Raji (cell line): ENCODE data around the gene SLC35F2.

Experiments used
- POLR2A ChIP-seq: IDR thresholded peaks from 2 replicates; pipeline ENCODE4 v1.6.1; 2011; ENCODE audit warnings: low read depth, low read length, control low read depth; ENCODE audit not compliant: insufficient read depth

The SLC35F2 gene

DNA sequence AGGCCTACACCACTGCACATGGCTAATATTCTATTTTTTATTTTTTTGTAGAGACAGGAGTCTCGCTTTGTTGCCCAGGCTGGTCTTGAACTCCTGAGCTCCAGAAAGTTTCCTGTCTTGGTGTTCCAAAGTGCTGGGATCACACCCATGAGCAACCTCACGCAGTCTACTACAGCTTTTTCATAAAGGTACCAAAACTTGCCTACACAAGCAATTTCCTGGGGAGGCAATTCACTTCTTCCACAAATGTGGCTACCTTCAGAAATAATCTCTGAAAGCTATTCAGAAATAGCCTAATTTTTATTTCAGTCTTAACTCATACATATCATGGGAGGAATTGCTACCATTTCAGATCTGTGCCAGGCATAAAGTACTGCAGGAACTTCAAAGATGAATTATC lies 11.4 kb downstream of the SLC35F2 start:
- no peak for TF ChIP-seq POLR2A

DNA sequence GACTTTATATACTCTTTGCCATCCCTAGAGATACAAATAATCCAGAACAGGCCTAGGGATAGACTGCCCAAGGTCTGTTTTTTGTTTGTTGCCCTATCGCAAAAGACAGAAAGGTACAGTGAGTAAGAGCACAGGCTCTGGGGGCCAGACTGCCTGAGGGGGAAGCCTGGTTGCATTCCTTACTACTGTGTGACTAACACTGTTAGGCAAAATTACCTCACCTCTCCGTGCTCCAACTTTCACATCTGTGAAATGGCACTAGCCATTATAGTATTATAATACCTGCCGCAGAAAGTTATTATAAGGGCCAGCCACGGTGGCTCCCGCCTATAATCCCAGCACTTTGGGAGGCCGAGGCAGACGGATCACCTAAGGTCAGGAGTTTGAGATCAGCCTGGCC lies 14.5 kb downstream of the SLC35F2 start:
- no peak for TF ChIP-seq POLR2A

DNA sequence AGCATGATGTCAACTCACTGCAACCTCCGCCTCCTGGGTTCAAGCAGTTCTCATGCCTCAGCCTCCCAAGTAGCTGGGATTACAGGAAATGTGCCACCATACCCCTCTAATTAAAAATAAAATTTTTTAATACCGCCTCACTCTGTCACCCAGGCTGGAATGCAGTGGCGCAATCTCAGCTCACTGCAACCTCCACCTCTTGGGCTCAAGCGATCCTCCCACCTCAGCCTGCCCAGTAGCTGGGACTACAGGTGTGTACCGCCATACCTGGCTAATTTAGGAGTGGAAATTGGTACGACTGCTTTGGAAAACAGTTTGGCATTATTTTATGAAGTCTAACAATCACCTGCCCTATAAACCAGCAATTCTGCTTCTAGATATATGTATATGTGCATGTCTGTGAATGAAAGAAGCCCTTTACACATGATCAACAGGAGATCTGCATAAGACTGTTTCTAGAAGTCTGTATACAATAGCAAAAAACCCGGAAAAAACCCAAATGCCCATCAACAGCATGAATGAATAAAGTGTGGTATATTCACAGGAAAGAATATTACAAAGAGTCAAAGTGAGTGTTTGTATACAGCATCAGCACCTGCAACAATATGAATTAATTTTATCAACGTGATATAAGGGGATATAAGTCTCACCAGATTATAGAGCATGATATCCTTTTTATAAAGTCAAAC lies 16.0 kb downstream of the SLC35F2 start:
- TF ChIP-seq POLR2A, result no peak

DNA sequence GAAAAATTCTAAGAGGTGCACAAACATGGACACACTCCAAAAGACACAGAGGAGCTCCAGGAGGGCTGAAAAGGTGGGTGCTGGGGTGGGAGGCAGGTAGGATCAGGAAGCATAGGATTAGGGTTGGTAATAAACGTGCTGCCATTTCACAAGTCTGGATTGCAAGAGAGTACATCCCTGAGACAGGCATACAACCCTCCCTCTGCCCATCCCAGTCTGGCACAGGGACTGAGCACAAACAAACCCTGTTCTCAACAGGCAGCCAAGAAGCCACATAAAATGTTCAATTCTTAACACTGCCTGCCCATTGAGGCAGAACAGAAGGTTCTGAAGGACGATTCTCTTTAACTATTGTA lies 18.5 kb downstream of the SLC35F2 start:
- TF ChIP-seq POLR2A, result no peak

DNA sequence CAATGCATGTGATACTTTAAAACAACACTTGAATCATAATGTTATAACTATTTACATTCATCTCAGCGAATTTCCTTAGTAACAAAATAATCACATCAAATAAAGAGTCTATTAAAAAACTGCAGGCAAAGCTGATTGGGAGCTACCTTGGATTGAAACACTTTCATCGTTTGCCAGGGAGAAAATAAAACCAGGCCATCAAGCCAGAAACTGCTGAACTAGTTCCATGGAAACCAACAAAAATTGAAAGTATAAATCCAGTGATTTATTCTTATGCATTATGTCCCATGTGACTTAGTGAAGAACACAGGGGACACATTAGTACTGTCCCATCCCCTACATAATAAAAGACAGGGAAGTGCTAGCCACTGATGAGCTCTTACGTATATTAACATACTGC lies 21.7 kb downstream of the SLC35F2 start:
- TF ChIP-seq POLR2A, result no peak

DNA sequence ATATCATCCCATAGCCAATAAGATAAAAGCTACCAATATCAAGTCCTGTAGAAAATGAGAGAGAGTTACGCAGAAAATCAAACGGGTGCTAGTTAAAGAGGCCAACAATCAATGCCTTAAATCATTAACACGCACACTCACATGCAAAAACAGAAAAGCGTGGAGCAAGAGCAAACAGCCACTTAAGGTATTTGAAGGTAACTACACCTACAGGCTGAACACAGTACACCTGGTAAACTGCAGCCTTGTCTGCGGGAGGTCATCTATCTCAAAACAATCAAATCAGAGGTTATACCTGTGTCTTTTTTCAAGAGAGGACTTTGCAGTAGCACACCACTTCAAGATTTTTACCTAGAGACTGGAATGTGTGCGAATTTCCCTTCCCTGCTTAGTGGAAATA lies 23.6 kb downstream of the SLC35F2 start:
- TF ChIP-seq POLR2A, result no peak

DNA sequence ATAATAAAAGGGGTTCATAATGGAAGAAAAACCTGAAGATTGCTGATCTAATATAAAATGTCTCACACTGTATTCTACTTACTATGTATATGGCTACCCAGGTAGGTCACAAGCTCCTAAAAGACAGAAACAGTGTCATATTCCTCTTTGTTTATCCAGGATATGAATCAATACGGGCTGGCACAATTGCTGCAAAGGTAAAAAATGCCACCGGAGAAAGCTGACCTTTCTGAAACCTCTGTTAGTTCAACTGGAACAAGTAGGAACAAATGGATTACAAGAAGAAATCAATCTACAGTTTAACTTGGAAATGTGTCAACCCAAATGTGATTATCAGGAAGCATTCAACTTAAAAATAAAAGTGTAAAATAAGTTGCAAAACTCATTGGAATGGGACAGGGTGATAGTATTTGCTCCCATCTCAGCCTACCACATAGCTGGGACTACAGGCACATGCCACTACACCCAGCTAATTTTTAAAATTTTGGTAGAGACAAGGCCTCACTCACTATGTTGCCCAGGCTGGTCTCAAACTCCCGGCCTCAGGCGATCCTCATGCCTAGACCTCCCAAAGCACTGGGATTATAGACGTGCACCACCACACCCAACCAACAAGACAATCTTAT lies 27.6 kb downstream of the SLC35F2 start:
- TF ChIP-seq POLR2A, result no peak

DNA sequence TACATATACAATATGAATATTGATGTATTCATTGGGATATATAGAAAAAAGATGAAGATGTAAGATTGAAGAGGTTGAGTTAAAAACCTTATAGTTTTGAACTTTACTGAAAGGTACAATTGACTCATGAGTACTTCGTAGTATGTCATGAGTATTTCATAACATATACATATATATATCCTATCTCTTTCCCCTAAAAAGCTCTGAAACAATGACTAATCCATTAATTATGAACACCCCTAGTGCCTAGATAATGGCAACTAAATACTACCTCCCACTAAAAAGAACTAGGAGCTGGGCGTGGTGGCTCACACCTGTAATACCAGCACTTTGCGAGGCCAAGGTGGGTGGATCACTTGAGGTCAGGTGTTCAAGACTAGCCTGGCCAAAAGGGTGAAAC lies 31.5 kb downstream of the SLC35F2 start:
- TF ChIP-seq POLR2A, result no peak

DNA sequence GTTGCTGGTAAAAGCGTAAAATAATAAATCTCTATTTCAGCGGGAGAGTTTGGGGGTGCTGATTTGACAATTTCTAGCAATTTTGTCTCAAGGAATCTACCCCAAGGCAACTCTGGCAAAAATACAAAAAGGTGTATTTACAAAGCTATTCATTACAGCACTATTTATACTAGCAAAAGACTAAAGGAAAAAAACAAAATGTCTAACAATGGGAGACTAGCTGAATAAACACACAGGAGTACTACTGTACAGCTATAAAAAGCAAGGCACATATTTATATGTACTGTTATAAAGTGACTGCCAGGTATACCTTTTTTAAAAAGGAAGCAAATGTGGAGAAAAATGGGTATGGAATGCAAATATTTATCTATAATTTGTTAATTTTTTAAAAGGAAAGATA lies 32.7 kb downstream of the SLC35F2 start:
- no peak for TF ChIP-seq POLR2A

DNA sequence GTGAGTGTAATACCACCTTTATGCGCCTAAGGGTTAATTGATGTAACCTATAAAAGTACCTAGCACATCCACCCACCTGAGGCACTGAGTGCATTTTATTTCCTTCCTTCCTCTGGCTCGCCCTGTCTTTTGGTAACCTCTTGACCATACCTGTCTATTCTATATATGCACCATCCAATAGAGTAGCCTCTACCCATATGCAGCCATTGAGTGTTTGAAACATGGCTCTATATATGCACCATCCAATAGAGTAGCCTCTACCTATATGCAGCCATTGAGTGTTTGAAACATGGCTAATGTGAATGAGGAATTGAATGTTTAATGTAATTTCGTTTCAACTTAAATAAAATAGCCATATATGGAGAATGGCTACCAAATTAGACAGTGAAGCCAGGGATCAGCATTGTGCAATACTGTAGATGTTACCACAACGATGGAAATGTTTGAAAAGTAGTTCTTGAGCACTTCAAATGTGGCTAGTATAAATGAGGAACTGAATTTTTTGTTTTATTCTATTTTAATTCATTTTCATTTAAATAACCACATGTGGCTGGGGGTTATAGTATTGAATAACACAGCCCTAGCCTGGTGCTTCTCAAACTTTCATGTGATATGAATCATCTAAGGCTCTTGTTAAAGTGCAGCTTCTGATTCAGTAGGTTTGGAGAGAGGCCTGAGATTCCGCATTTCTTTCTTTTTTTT lies 33.8 kb downstream of the SLC35F2 start:
- no peak for TF ChIP-seq POLR2A

DNA sequence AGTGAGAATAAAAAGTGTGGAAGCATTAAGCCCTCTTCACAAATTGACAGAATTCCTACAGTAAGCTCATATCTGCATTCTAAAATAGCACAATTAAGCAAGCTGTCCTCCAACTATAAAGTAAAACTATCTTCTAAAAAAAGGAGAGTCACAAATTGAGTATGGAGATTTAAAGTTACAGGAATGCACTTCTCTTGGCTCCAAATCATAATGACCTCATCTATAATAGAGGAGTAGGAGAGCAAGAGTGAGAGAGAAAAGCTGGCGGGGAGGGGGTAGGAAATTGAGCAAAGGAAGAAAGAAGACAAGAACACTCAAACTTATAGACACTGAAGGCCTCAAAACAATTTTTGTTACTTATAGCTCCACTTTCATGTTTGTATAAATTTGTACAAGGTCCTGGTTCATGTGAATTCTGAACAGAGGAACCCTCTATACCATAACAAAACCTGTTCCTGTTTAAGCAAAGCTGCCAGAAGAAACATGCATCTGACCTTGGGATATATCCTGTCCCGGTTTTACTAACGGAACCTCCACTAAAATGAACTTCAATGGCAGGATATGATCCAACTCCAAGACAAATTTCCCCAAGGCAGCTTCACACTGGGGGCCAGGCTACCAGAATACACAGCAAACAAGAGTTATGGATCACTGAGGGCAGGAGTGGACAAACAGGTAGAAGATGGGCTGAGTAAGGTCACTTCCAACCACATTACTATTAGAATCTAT lies 37.2 kb downstream of the SLC35F2 start:
- TF ChIP-seq POLR2A, result no peak

DNA sequence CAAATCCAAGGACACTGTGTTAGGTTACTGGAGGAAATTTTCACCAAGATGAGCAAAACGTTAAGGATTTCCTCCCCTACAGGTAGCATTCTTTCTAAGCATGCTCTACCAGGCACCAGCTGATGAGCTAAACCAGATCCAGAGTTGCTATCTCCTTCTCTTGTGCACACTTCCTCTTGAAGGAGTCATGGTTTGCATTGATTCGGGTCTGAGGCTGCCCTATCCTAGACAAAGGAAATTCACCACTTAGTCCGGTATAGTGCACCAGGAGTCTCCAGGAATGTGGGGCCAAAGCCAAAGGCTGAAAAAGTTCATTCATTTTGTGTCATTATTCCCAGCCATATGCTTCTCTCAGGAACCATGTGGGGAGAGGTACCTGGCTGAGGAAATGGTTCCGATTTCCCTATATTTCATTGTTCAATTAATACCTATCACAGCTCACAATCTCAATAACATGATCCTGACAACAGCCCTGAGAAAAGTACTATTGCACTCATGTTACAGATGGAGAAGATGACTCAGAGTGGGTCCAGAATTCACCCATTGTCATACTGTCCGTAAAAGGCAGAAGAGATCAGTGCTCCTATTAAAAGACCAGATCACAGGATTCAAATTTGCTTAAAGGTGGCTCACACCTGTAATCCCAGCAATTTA lies 39.1 kb downstream of the SLC35F2 start:
- no peak for TF ChIP-seq POLR2A

DNA sequence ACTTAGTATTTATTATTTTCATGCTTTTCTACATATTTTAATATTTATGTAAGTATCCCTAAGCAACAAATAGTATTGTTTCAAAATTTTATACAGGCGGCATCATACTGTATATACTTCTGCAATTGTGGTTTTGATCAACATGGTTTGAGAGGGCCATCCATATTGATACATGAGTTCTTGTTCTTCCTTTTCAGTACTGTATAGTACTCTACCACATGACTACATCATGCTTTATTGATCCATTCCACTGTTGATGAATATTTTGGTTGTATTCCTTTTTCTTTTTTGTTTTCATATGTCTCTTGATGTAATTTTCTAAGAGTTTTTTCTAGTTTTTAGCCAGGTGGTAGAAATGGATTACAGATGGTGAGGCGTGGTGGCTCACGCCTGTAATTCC lies 40.1 kb downstream of the SLC35F2 start:
- no peak for TF ChIP-seq POLR2A

DNA sequence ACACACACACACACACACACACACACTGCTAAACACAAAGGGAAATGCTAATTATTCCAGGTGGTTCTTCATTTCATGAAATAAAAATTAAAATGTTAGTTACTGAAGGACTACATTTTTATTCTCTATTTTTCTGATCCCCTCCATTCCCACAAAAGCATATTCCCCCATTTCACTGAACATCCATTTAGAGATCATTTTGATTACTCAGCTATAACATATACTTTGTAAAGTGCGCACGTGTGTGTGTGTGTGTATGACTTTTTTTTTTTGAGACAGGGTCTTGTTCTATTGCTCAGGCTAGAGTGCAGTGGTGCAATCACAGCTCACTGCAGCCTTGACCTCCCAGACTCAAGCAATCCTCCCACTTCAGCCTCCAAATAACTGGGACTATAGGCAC lies 42.6 kb downstream of the SLC35F2 start:
- no peak for TF ChIP-seq POLR2A

DNA sequence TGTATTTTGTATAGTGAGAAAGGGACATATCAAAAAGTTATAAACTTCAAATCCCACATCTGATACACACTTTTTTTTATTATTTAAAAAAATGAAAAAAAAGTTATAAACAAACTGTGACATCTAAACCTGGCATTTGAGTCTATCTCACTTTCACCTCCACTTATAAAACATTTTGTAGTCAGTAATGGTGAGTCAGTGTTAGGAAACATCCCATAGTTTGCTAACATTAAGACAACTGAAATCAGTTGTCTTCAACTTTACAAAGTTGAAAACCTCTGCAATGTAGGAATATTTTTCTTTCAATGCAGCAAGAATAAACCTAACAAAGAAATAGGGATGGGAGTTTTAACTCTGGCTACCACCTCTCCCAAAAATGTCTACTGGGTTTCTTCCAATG lies 47.7 kb downstream of the SLC35F2 start:
- no peak for TF ChIP-seq POLR2A

DNA sequence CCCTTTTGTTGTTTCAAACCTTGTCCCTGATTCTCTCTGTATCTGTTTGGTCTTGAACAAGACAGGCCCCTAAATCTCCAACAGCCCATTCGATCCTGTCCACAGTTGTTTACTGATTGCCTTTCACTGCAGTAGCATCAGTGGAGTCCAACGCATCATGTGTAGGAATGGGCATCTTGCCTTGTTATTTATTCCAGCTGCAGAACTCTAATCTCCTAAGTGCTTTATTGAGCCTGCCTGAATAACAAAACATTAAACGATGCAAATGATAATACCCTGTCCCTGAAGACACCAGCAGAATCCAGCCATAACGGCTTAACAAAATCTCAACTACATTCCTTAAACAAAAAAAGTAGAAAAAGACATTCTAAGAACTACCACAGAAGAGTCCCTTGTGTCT lies 50.1 kb downstream of the SLC35F2 start:
- TF ChIP-seq POLR2A, result no peak

DNA sequence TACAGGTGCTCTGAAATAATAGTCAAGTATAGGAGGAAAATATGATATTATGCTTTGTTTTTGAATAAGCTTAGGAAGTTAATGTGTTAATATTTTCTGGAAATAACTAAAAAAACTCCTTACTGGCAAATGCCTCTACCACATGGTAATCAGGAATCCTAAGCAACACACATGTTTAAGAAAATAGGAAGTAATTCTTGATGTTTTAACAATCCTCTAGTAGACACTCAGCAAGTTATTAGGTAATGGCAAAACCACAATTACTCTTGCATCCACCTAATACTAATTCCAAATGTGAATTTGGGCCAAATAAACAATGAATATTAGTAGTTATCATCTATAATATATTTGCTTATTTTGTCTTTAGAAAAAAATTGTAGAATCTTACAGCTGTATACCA lies 53.6 kb downstream of the SLC35F2 start:
- TF ChIP-seq POLR2A, result no peak
